Liver (tissue), 9 donors: ENCODE measurements around the gene PPP1CC. TPM values are rescaled to one million over a fixed set of nuclear protein-coding genes. Genes with fewer than 3 reads are reported as not detected.

ENCODE experiments used
- DNase-seq: peaks from one replicate; pipeline ENCODE4 v3.0.0-alpha.2; 2017; ENCODE audit warnings: low spot score
- H3K27ac ChIP-seq, 2 donors: one replicate each; pipeline ENCODE4 v1.7.0; 2013; ENCODE audit warnings: inconsistent platforms in 2 of 2, low read length in 2 of 2, control low read depth in 1 of 2, low read depth in 1 of 2, mild to moderate bottlenecking in 1 of 2
- H3K27me3 ChIP-seq, 4 donors: one replicate each; pipeline versions ENCODE4 v1.6.1 to v1.7.0; 2013; ENCODE audit warnings: low read length in 3 of 4, inconsistent platforms in 1 of 4, mild to moderate bottlenecking in 1 of 4, moderate library complexity in 1 of 4; ENCODE audit not compliant: control insufficient read depth in 4 of 4, insufficient read depth in 4 of 4
- H3K36me3 ChIP-seq, 4 donors: one replicate each; pipeline versions ENCODE4 v1.6.1 to v1.7.0; 2013; ENCODE audit warnings: low read length in 3 of 4, mild to moderate bottlenecking in 3 of 4, low read depth in 1 of 4, moderate library complexity in 1 of 4; ENCODE audit not compliant: control insufficient read depth in 4 of 4, insufficient read depth in 3 of 4
- H3K4me1 ChIP-seq, 4 donors: one replicate each; pipeline versions ENCODE4 v1.6.1 to v1.7.0; 2013; ENCODE audit warnings: low read length in 3 of 4, mild to moderate bottlenecking in 3 of 4, moderate library complexity in 1 of 4; ENCODE audit not compliant: control insufficient read depth in 4 of 4, insufficient read depth in 4 of 4
- H3K4me3 ChIP-seq, 3 donors: one replicate each; pipeline versions ENCODE4 v1.6.1 to v1.7.0; 2013; ENCODE audit warnings: low read length in 3 of 3, control low read depth in 1 of 3, low read depth in 1 of 3, mild to moderate bottlenecking in 1 of 3
- H3K9ac ChIP-seq, 2 donors: one replicate each; pipeline ENCODE4 v1.7.0; 2013; ENCODE audit warnings: low read length in 2 of 2, mild to moderate bottlenecking in 2 of 2, moderate library complexity in 2 of 2, control low read depth in 1 of 2, low read depth in 1 of 2
- H3K9me3 ChIP-seq, 4 donors: one replicate each; pipeline versions ENCODE4 v1.6.1 to v1.7.0; 2013; ENCODE audit warnings: low read length in 3 of 4; ENCODE audit not compliant: control insufficient read depth in 4 of 4
- CTCF ChIP-seq: fragments of 150-350 bp; IDR thresholded peaks from 2 replicates; pipeline ENCODE4 v1.5.1; 2017; ENCODE audit warnings: improper control_type of control experiment, low read depth, low read length; ENCODE audit not compliant: missing input control
- EGR1 ChIP-seq, 2 donors: IDR thresholded peaks; 2 replicates each; pipeline ENCODE4 v1.6.1; 2016 to 2018; ENCODE audit warnings: antibody characterized with exemption in 2 of 2, low read depth in 2 of 2
- FOXA1 ChIP-seq: IDR thresholded peaks from 2 replicates; pipeline ENCODE4 v1.6.1; 2016; ENCODE audit warnings: antibody characterized with exemption
- FOXA2 ChIP-seq: IDR thresholded peaks from 2 replicates; pipeline ENCODE4 v1.6.1; 2016; ENCODE audit warnings: antibody characterized with exemption
- GABPA ChIP-seq, 2 donors: IDR thresholded peaks in 1 of 2; conservative IDR thresholded peaks in 1 of 2; 2 replicates each; pipeline ENCODE4 v1.6.1; 2016; ENCODE audit warnings: antibody characterized with exemption in 2 of 2, mild to moderate bottlenecking in 1 of 2, moderate library complexity in 1 of 2
- HNF4A ChIP-seq, 2 donors: conservative IDR thresholded peaks; 2 replicates each; pipeline ENCODE4 v1.6.1; 2016; ENCODE audit warnings: antibody characterized with exemption in 2 of 2, mild to moderate bottlenecking in 2 of 2
- HNF4G ChIP-seq: IDR thresholded peaks from 2 replicates; pipeline ENCODE4 v1.6.1; 2016; ENCODE audit warnings: antibody characterized with exemption
- JUND ChIP-seq, 2 donors: IDR thresholded peaks; 2 replicates each; pipeline ENCODE4 v1.6.1; 2016; ENCODE audit warnings: antibody characterized with exemption in 2 of 2
- MAX ChIP-seq: IDR thresholded peaks from 2 replicates; pipeline ENCODE4 v1.6.1; 2016; ENCODE audit warnings: antibody characterized with exemption
- RXRA ChIP-seq, 2 donors: IDR thresholded peaks; 2 replicates each; pipeline ENCODE4 v1.6.1; 2017 to 2018; ENCODE audit warnings: antibody characterized with exemption in 2 of 2, mild to moderate bottlenecking in 1 of 2
- SP1 ChIP-seq: IDR thresholded peaks from 2 replicates; pipeline ENCODE4 v1.6.1; 2018; ENCODE audit warnings: antibody characterized with exemption, mild to moderate bottlenecking
- TAF1 ChIP-seq: conservative IDR thresholded peaks from 2 replicates; pipeline ENCODE4 v1.6.1; 2016; ENCODE audit warnings: antibody characterized with exemption, mild to moderate bottlenecking
- YY1 ChIP-seq: IDR thresholded peaks from 2 replicates; pipeline ENCODE4 v1.6.1; 2016; ENCODE audit warnings: antibody characterized with exemption, mild to moderate bottlenecking
- ZBTB33 ChIP-seq: IDR thresholded peaks from 2 replicates; pipeline ENCODE4 v1.6.1; 2016; ENCODE audit warnings: antibody characterized with exemption
- WGBS: extraction: QIAGEN DNeasy Blood & Tissue Kit; methylation state at CpG from one replicate; pipeline ENCODE4 v1.1.7; 2013; 5-methylcytosine and 5-hydroxymethylcytosine counted together
- polyA plus RNA-seq, 2 donors: library from polyadenylated mRNA; stranded (reverse) in 1 of 2; unstranded in 1 of 2; fragments of 200-250 nt in 1 of 2; fragments of >200 nt in 1 of 2; fragmentation: Nextera tagmentation in 1 of 2; extraction: Ambion mirVana in 1 of 2; gene quantifications; one replicate each; pipeline versions ENCODE4 v1.2.1 to v1.2.3, GENCODE V29; 2013 to 2015
- total RNA-seq, 2 donors: library from RNA; depleted of rRNA; stranded (reverse); fragments of >200 nt; gene quantifications; one replicate each; pipeline ENCODE4 v1.2.3, GENCODE V29; 2014
- TF ChIP-seq, protein P1 (sequence below): IDR thresholded peaks from 2 replicates; pipeline ENCODE4 v1.6.1; 2016; ENCODE audit warnings: antibody characterized with exemption
- donor health status: healthy.
- donor health status: healthy.
- donor health status: healthy.
- donor health status: healthy.
- donor health status: healthy.

The PPP1CC gene
- total and polyA plus RNA-seq, 4 donors, result 22.1 to 73.2 (median 36.0) TPM

DNA sequence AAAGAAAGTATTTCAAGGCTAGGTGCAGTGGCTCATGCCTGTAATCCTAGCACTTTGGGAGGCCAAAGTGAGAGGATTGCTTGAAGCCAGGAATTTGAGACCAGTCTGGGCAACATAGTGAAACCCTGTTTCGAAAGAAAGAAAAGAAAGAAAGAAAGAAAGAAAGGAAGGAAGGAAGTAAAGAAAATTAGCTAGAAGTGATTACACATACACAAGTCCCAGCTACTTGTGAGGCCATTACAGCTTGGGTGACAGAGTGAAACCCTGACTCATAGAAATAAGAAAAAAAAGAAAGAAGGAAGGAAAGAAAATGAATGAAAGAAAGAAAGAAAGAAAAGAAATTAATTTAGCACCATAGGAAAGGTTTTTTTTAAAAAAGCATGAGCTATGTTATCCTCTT is 33.3 kb upstream of the PPP1CC start:
- TF ChIP-seq RXRA (IDR thresholded peaks at IDR 0.05) (no peak), ZBTB33 (no peak), MAX (no peak), JUND (IDR thresholded peaks at IDR 0.05) (no peak), FOXA1 (no peak), HNF4G (no peak), HNF4A (conservative IDR thresholded peaks at IDR 0.05) (no peak)
- TF ChIP-seq, protein P1, sequence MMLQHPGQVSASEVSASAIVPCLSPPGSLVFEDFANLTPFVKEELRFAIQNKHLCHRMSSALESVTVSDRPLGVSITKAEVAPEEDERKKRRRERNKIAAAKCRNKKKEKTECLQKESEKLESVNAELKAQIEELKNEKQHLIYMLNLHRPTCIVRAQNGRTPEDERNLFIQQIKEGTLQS, result no peak
- WGBS, result 83% methylated on average over 1 of the region's 1 CpG
- no peak overlapping the region for H3K9ac ChIP-seq
- H3K27ac ChIP-seq, result no peak overlapping the region
- H3K27me3 ChIP-seq, result no peaks in the 10 kb centered on the region
- H3K36me3 ChIP-seq, result no peaks in the 10 kb centered on the region
- no peak overlapping the region for H3K4me3 ChIP-seq
- no peaks in the 10 kb centered on the region for H3K4me1 ChIP-seq
- DNase-seq, result no peak
- no peaks in the 10 kb centered on the region for H3K9me3 ChIP-seq

GRCh38 chr12:110774824-110775223 is 32.1 kb upstream of the PPP1CC start:
- Histone ChIP-seq H3K4me1 (no peaks in the 10 kb centered on the region), H3K9me3 (no peaks in the 10 kb centered on the region), H3K27me3 (no peaks in the 10 kb centered on the region), H3K36me3 (no peaks in the 10 kb centered on the region), H3K9ac (no peak overlapping the region), H3K4me3 (no peak overlapping the region), H3K27ac (no peak overlapping the region)
- TF ChIP-seq CTCF (no peak), EGR1 (IDR thresholded peaks at IDR 0.05; ENCODE audit: low read depth in 2 of 2) (no peak), GABPA (IDR thresholded peaks at IDR 0.05 in 1 of 2, conservative IDR thresholded peaks at IDR 0.05 in 1 of 2) (no peak), SP1 (no peak), HNF4A (conservative IDR thresholded peaks at IDR 0.05) (no peak), RXRA (IDR thresholded peaks at IDR 0.05) (no peak), ZBTB33 (no peak), YY1 (no peak), FOXA1 (no peak), HNF4G (no peak), FOXA2 (no peak), TAF1 (no peak)
- TF ChIP-seq, protein P1, result no peak
- DNase-seq, result no peak
- 94% methylated on average over 2 of the region's 2 CpGs for WGBS
